HG02885 (cell line): ENCODE measurements around the gene CHD2.

Experiments
- ATAC-seq: cut with Tn5 transposase; IDR thresholded peaks from one replicate; pipeline ENCODE4 v1.9.1; 2021; ENCODE audit warnings: mild to moderate bottlenecking; ENCODE audit not compliant: unreplicated experiment, poor library complexity

The CHD2 gene

DNA sequence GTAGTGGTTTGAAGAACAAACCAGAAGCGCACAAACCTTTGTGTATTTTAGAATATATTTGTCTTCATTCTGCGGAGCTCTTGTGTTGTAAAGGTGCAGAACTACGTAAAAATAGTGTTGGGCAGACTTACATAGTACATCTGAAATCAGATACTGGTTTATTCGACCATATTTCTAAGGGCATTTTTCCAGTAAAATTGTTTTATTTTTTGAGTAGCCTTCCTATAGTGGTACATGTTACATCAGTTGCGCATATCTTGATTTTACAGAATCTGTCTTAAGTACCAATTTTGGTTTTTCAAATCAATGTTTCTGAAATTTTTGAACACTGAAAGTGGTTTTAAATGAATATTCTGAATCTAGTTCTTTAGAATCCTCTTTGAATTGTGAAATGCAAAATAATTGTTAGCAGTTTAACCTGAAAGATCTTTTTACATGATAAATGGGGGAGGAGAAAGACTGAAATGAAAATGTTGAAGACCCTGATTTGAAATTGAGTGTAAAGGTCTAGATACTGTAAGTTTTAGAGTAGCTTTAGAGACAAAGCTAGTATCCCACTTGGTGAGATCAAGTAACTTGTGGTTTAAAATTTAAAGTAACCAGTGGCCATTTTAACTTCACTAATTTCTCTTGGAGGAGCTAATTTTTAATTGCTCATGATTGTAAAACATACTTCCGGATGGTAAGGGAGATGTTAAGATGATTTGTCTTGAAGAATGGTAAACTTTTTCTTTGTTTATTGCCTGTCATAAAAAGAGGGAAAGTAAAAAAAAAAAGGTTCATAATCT lies 15.5 kb upstream of the CHD2 start:
- ATAC-seq, result no peak

DNA sequence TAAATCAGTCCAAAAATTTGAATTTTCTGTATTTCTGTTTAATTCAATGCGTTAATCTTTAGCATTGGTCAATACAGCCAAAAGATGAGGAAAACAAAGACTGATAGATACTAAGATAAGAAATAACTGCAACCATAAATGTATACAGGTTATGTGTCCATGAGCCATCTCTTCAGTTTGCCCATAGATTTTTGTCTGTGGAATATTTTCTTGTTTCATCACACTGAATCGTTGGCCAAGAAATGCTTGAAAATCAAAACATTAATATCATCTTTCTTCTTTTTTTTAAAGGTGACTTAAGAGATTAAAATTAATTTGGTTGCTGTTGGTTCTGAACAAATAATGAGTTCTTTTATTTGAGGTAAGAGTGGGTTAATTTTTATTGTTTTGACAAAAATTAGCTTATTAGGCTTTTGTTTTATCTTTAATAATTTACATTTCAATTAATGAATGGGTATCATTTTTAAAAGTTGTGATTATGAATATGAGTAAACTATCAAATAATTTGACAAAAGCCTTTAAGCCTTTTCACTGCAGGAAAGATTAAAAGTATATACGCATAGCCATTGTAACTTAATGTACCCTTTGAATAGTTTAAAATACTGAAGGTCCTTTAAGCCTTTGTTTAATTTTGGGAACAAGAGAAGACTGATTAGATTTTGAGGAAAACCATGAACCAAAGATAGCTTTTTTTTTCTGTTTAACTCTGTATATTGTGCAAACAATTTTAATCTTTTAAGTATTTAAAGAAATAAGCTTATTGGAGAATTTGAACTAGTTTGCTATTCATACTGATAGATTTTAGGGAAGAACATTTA lies 14.7 kb upstream of the CHD2 start:
- no peak for ATAC-seq

DNA sequence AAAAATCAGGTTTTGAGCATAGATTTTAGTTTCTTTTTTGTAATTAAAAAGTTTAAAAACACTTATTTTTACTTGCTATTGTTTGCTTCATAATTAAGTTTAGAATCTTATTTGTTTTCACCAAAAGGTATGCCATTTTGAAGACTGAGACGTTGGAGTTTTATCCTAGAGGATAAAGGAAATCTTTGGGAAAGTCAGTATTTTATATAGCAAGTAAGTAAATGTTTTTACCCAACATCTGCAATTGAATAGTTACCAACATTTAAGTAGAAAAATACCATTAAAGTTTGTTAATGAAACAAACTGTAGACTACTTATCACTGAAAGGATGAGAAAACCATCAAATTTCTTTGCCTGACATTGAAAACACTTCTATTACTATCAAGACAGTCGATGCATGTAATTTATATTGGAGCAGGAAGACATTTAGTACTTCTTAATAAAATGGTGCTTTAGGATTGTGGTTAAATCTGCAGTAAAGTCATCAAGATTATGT lies 14.0 kb upstream of the CHD2 start:
- no peak for ATAC-seq

DNA sequence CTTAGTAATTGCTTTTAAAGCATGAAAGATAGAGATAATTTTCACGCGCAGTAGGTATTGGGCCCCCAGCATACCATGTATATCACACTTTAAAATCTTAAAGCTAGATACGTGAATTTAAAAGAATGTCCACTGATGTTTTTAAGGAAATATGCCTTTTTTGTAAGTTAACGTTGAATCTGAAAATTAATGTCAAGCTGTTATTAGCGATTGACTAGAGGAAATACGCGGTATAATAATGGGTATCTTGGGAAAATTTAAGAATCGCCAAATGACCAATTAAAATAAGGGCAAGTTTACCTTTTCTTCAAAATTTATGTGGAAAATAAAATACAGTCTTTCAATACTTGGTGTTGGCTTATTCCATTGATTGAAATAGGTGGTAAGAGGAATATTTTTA lies 13.3 kb upstream of the CHD2 start:
- ATAC-seq, result no peak

DNA sequence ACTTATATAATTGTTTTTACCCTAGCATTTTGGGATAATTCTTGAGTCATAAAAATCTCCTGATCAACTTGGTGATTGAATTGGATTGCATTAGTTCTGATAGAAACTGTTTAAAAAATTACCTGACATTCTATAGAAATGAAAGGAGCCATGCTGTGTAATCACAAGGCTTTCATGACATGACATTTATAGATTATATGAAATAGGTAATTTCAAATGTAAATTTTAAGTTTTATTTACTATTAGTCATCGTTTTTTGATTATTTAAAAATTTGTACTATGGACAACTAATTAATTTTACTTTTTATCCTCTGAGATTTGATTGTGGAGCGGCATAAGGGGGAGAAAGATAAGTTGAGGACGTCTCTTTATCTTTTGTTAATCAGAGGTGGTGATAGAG lies 12.3 kb upstream of the CHD2 start:
- ATAC-seq, result no peak

DNA sequence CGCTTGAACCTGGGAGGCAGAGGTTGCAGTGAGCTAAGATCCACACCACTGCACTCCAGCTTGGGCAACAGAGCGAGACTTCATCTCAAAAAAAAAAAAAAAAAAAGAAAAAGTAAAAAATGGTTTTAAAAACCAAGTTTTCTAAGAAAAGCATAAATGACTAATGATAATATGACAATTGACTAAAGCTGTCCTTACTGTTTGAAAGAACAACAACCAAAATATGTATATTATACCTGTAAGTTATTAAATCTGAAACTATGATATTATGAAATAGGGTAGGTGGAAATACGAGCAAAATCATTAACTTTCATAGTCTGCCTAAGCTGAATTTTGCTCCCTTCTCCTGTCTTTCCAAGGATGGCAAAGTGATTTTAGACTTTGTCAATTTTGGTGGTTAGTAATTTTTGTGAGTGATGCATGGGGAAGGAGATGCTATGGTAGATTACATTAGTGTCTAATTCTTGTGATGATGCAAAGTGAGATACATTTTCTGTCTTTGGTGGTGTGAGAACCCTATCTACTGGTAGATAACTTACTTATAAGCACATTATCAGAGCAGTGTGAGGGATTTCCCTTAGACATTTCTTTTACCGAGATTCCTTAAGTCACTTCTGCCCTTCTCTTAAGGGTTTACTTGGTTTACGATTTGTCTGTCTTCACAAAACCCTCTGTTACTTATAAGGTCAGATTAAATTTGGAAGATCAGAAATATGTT lies 10.6 kb upstream of the CHD2 start:
- ATAC-seq, result no peak

DNA sequence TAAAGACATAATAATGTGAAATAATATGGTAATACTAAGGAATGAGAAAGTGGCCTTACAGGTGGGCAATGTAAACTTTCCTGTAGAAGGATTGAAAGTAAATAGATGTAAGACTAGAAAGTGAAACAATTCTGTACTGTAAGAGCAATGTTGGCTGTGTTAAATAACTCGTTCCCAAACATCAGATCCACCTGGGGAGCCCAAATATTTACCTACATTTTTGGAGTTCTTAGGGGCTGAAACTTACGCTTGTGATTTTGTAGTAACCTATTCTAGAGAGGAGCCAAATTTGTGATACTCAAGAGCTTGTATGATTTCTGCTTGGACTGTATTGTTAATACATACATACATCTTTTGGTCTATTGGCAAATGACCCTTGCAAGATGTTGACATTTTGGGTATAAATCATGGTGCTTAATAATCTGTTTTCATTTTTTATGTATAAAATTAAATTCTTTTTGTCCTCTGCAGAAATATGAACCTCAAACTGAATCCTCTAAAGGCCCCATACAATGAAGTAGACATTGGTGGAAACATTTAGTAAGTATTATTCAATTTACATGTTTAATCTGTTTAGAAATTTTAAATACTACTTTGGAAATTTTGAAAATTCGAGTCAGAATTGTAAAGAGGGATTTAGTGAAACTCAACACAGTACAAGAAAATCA lies 8.5 kb upstream of the CHD2 start:
- ATAC-seq, result no peak

DNA sequence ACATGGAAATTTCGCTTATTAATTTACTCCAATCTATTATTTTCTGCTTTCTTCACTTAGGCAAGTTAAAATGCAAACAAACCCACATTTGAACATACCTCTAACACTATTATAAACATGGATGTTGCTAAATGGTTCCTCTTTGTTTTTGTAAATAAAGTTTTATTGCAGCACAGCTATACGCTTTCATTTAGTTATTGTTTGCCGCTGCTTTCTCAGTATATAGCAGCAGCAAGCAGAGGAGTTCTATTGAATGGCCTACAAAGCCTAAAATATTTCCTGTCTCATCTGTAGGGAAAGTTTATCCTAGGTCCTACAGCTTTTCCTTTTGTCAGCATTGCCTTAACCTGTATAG lies 7.9 kb upstream of the CHD2 start:
- ATAC-seq, result no peak

DNA sequence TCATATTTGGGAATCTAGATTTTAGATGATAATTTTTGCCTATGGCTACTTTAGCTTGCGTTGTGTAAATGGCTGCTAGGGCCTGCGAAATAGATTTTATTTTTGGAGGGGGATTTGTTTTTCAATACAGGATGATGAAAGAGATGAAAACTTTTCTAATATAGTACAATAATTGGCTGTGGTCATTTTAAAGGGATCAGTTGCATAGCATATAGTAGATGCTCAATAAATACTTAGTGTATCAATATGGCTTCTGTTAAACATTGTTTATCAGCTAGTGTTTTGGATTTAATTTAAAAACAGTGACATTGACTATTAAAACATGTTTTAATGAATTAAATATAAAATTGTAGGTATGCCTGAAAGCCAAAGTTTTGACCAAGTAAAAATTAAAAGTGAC lies 6.9 kb upstream of the CHD2 start:
- no peak for ATAC-seq

DNA sequence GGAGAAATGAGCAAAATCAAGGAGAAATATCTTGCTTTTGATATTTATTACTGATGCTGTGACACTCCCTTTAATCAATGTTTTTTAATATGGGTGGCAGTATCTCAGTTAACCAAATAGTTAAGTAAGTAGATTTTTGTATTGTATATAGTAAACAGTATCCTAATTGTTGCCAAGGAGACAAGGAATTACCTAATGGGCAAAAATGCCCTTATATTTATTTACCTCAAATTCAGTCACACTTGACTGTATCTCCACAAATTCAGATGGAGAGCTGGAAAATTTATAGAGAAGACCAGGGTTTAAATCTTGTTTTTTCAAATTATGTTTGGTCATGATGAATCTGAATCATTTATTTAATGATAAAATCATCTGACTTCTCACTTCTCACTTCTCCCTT lies 3.6 kb upstream of the CHD2 start:
- ATAC-seq, result no peak

DNA sequence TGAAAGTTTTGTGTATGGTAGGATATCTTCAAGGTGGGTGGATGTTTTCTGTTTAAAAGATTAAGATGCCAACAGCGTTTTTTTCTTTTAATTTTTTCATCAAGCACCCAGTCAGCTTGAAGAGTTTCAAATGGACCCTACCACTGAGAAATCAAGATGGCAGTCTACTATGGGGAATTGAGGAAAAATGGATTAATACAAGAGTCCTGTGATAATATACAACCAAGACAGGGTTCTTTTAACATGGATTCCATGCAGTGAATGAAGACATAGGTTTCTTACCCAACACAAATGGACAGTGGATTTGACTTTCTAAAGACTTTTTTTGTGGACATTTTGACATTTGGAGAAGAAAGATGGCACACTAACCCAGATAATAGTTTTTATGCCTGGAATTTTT lies 2.5 kb upstream of the CHD2 start:
- no peak for ATAC-seq

DNA sequence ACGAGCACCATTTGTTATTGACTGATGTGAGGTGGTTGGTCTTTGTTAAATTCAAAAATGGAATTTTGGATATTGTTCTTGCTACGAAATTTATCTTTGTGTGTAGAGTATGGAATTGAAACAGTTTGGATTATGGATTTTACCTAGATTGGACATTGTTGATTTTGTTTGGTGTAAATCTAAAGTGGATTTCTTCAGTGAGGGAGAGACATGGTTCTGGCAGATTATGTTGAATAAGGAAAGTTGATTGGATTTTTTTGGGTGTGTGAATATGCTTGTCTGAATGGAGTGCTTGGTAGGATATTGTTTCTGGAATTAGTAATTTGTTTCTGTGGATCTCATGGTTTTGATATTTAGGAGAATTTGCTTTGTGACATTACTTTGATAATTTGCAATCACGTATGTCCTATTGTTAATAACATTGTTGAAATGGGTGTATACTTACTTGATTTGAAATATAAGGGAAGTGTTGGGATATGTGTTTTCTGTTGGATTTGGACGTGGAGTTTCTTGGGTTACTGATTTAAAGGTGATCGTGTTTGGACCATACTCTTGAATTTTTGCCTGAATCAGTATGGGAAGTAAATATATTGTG lies 1.0 kb upstream of the CHD2 start:
- ATAC-seq, result no peak

DNA sequence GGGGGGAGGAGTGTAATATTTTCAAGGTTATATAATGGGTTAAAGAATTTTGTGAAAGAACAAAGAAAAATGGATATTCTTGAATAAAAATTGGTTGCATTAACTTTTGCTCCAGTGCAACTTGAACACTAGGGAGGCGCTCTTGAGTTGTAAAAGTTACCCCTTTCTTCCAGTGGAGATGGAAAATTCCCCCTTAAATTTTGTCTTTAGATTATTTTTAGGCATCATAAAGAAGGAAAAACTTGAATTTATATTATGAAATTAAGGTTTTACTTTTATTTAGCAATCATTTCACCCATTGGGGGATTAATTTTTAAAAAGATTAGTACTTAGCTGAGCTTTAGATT lies 550 bp upstream of the CHD2 start:
- ATAC-seq, result no peak

DNA sequence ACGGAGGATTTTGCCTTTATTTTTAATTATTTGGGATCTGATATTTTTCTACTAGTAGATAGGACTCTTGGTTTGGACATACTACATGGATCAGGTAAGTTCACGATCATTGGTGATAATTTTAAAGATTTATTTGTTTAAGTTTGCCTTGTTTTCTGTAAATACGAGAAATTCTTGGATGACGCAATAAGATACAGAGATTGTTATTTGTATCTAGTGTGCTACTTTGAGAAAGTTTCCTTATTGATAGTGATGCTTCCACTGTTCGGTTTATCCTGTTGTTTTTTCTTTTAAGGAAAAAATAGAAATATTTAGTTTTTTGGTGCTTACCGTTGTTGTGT lies 577 bp downstream of the CHD2 start:
- ATAC-seq, result no peak

DNA sequence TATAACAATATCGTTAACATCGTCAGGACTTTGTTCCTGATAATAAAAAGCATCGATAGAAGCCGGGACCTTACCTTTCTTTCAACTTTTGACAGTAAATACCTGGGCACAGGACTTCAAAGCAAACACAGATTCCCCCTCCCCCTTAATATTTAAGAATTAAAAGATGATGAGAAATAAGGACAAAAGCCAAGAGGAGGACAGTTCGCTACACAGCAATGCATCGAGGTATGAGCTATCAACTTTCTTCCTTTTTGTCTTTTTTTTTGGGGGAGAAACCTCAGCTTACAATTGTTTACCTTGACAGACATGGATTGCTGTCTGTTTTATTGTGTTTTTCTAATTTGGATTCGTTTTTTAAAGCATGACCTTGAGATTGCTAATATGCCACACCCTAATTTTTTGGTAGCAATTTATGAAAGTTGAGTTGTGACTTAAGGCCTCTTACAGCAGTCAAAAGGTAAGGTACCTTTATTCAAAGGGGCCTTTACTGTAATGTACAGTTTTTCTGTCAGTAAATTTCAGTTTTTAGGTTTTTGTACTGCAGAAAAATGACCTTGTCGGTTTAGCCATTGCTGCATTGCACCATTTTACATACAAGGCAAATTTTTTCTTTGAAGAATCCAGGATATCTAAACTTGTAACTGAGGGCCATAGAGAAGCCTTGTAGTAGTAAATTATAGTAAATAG lies 1.1 kb downstream of the CHD2 start:
- ATAC-seq, result no peak

DNA sequence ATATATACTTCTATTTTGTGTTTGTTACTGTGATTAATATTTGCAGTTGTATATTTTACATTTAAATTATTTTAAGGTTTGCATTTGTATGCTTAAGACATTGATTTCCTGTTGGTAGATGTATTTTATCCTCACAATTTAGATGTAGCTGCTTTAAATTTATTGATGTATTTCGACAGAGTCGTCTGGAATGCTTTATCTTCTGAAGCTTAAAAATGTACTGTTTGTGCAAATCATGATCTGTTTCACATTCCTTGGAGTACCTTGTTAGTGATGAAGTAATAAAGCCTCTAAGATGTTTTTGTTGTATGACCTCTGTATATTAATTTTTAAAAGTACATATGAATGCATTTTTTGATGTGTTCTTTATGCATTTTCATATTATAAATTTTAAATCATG lies 1.9 kb downstream of the CHD2 start:
- no peak for ATAC-seq

DNA sequence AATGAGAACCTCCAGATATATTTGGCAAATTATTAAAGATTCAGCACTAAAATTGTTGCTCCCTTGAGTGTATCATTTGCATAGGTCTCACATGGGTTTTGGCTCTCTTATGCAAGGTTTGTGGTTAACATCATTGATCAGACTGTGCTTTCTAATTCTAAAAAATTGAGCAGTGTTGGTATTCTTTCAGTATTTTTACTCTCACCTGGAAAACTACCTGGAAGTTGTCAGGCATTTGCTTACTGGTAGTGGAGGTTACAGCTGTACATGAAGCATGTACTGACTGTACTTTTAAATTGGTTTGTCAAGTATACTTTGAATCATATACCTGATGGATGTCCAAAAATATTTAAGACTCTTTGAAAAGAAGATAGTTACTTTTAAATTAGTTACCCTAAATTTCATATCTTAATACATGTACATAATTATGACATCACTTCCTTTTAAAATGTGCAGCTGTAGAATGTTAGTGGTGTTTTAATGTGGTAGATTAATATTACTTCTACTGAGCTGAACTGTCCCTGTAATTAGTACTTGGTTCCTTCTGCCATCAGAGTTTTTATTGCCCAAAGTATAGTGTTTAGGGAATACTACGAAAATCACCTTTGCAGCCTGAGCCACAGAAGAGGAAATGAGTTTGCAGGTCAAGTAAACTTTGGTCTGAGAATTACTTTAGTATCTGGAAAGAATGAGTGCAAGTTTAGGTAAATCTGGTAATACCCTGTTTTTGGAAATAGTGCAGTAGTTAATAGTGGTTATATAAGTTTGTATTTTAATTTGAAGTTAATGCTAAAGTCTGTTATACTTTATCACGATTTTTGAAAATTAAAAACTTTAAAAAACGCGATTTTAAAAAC lies 2.8 kb downstream of the CHD2 start:
- no peak for ATAC-seq

DNA sequence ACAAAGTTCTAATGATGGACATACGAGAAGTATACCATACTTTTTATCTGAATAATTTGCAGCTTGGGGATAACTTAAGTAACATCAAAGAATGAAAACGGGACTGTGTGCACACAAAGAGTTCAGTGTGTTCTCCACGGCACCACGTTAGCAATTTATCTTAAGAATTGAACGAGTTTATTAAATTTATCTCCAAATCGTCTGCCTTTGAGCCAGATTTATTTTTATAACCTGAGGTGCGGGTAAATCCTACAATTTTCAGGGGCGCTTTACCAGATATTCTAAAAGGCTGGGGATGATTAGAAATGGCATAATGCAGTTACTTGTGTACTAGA lies 3.5 kb downstream of the CHD2 start:
- ATAC-seq, result no peak
